Posterior vena cava (tissue), 2 donors: Measurements from ENCODE around the gene DOCK6. TPM values are rescaled to one million over a fixed set of nuclear protein-coding genes. Genes with fewer than 3 reads are reported as not detected.

Experiments
- DNase-seq: peaks from one replicate; pipeline ENCODE4 v3.0.0-alpha.2; 2020; ENCODE audit warnings: low spot score
- intact Hi-C, 2 donors: fragments of 100-400 bp; cut with DNase I; formaldehyde crosslinking; loops; one replicate each; pipeline versions ENCODE4 v1.14.1 to v1.14.2; 2022 to 2023
- total RNA-seq, 2 donors: library from RNA; stranded (reverse); fragmentation: NEBNext Ultra II Directional; extraction: Animal tissue kit (Norgen Biotek cat#: 25700); gene quantifications; one replicate each; pipeline ENCODE4 v1.2.1, GENCODE V29; 2021
- donor health status: DM: yes; HTN: yes; CAD: no.
- donor health status: DM: yes; HTN: yes; CAD: no.

Gene DOCK6
- total RNA-seq, 2 donors from 2014 or later = 50.0 to 73.2 TPM

- intact Hi-C loops = no loop called here
- DNase-seq = no peak
Observed at GRCh38 chr19:11281356-11282049, 19.2 kb upstream of the DOCK6 start.

GRCh38 chr19:11279505-11280236 is 17.3 kb upstream of the DOCK6 start:
- intact Hi-C loops = no loop called here
- DNase-seq = no peak

- no peak for DNase-seq
- intact Hi-C loops = no loop called here
Observed at GRCh38 chr19:11278670-11279069, 16.3 kb upstream of the DOCK6 start.

GRCh38 chr19:11274533-11275086 is 12.3 kb upstream of the DOCK6 start:
- intact Hi-C loops = no loop called here
- no peak for DNase-seq

GRCh38 chr19:11273989-11274388 is 11.7 kb upstream of the DOCK6 start:
- DNase-seq = no peak
- intact Hi-C loops = no loop called here

GRCh38 chr19:11273296-11273695 is 11.0 kb upstream of the DOCK6 start:
- DNase-seq = no peak
- intact Hi-C loops = no loop called here

- intact Hi-C loops = no loop called here
Observed at GRCh38 chr19:11269408-11269807, 7.1 kb upstream of the DOCK6 start.

GRCh38 chr19:11268783-11269267 is 6.5 kb upstream of the DOCK6 start:
- intact Hi-C loops = no loop called here
- peak; percentile 86 for DNase-seq

More at GRCh38 chr19:11269408-11269807, 7.1 kb upstream of the DOCK6 start:
- DNase-seq = no peak

GRCh38 chr19:11267316-11268085 is 5.2 kb upstream of the DOCK6 start:
- intact Hi-C loops = no loop called here
- no peak for DNase-seq

GRCh38 chr19:11265785-11266236 is 3.5 kb upstream of the DOCK6 start:
- DNase-seq = no peak
- intact Hi-C loops = no loop called here

- DNase-seq = no peak
- intact Hi-C loops = no loop called here
Observed at GRCh38 chr19:11265177-11265784, 3.0 kb upstream of the DOCK6 start.

GRCh38 chr19:11264452-11265176 is 2.3 kb upstream of the DOCK6 start:
- intact Hi-C loops = no loop called here

GRCh38 chr19:11263726-11264125 is 1.4 kb upstream of the DOCK6 start:
- intact Hi-C loops = no loop called here
- DNase-seq = no peak

More at GRCh38 chr19:11264452-11265176, 2.3 kb upstream of the DOCK6 start:
- DNase-seq = no peak

GRCh38 chr19:11261431-11261970 is 823 bp downstream of the DOCK6 start:
- DNase-seq = no peak
- intact Hi-C loops = no loop called here

- DNase-seq = no peak
- intact Hi-C loops = no loop called here
Observed at GRCh38 chr19:11260996-11261395, 1.3 kb downstream of the DOCK6 start.

- intact Hi-C loops = loop anchor here in 1 of 2 donors (5.0 kb wide), 1 partner anchor 786 kb away; no protein-coding TSS in a partner anchor
- DNase-seq = no peak
Observed at GRCh38 chr19:11257846-11258380, 4.4 kb downstream of the DOCK6 start.

GRCh38 chr19:11256189-11256588 is 6.1 kb downstream of the DOCK6 start:
- no peak for DNase-seq
- intact Hi-C loops = loop anchor here in 1 of 2 donors (5.0 kb wide), 1 partner anchor 784 kb away; no protein-coding TSS in a partner anchor

GRCh38 chr19:11254666-11255065 is 7.7 kb downstream of the DOCK6 start:
- DNase-seq = no peak
- intact Hi-C loops = loop anchor here in 1 of 2 donors (5.0 kb wide), 1 partner anchor 782 kb away; no protein-coding TSS in a partner anchor
